DND-41 (cell line): Measurements from ENCODE around the gene NAT8L.
A peak's percentile ranks its signal among the peaks of the same experiment; 100 is the strongest.

Experiments
- EZH2 ChIP-seq: IDR thresholded peaks from 3 replicates; pipeline ENCODE4 v1.6.1; 2012; ENCODE audit warnings: borderline replicate concordance, low read depth, mild to moderate bottlenecking, moderate library complexity, low read length, inconsistent platforms; ENCODE audit not compliant: severe bottlenecking
- TF ChIP-seq, protein P1 (sequence below): IDR thresholded peaks from 2 replicates; pipeline ENCODE4 v1.5.1; 2012; ENCODE audit warnings: borderline replicate concordance, low read length, moderate library complexity, mild to moderate bottlenecking; ENCODE audit not compliant: poor library complexity, severe bottlenecking; ENCODE audit errors: extremely low read depth

DNA sequence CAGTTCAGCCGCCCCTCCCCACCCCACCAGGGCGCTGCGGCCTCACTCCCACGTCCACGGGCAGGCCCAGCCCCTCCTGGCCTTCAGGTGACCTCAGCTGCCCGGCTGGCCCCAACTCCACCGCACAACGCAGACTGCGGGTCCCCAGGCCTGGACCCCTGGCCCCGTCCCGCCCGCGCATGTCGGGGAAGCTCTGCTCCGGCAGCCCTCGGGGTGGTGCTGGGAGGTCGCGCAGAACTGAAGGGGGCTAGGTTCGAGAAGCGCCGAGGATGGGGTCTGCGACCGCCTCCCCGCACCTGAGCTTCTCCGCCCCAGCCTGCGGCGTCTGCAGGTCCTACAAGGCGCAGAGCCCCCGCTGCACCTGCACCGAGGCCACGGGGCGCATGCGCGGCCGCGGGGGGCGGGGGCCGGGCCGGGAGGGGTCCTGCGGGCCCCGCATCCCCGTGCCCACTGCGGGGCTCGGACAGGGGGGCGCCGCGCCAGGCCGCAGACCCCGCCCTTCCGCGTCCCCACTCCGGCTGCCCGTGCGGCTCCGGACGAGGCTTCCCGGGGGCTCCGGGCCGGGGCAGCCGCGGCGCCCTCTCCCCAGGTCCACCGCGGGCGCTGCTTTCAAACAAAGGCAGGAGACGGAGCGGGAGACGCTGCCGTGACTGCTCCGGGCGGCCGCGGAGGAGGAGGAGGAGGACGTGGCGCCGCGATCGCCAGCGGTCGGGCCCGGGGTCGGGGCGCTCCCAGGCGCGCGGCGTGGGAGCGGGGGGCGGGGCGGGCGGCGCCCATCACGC, 672 bp upstream of the NAT8L start:
- peak; percentile 60 for TF ChIP-seq EZH2
- TF ChIP-seq, protein P1, sequence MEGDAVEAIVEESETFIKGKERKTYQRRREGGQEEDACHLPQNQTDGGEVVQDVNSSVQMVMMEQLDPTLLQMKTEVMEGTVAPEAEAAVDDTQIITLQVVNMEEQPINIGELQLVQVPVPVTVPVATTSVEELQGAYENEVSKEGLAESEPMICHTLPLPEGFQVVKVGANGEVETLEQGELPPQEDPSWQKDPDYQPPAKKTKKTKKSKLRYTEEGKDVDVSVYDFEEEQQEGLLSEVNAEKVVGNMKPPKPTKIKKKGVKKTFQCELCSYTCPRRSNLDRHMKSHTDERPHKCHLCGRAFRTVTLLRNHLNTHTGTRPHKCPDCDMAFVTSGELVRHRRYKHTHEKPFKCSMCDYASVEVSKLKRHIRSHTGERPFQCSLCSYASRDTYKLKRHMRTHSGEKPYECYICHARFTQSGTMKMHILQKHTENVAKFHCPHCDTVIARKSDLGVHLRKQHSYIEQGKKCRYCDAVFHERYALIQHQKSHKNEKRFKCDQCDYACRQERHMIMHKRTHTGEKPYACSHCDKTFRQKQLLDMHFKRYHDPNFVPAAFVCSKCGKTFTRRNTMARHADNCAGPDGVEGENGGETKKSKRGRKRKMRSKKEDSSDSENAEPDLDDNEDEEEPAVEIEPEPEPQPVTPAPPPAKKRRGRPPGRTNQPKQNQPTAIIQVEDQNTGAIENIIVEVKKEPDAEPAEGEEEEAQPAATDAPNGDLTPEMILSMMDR = no peak
